MCF 10A (cell line): ENCODE results near the gene IL36A. TPM values are rescaled to one million over a fixed set of nuclear protein-coding genes. Genes with fewer than 3 reads are reported as not detected.

Source experiments
- BruUV-seq: library from RNA; stranded (reverse); fragments of 400-500 nt; replicated peaks from 2 replicates; lab custom pipeline; 2021; lab: Mats Ljungman, UMichigan
- CTCF ChIA-PET: fragments of 300-600 bp; sonication (Branson Sonifier 250); formaldehyde crosslinking; extraction: SDS; loops from one replicate; lab custom pipeline; 2021; ENCODE audit warnings: antibody characterized with exemption, inconsistent platforms; lab: Yijun Ruan, JAX
- POLR2A ChIA-PET: fragments of 300-600, 350-650 bp; sonication (Branson Sonifier 250); formaldehyde crosslinking; extraction: SDS; loops from one replicate; lab custom pipeline; 2020; ENCODE audit warnings: antibody characterized with exemption, inconsistent platforms; lab: Yijun Ruan, JAX
- DNase-seq: peaks from one replicate; pipeline ENCODE4 v3.0.0-alpha.2; 2018; ENCODE audit not compliant: unreplicated experiment
- H3K27ac Mint-ChIP-seq: one replicate; pipeline ENCODE4 v1.8.0; 2022; ENCODE audit warnings: mild to moderate bottlenecking, low read depth, mixed read lengths; ENCODE audit not compliant: unreplicated experiment
- H3K27me3 Mint-ChIP-seq: one replicate; pipeline ENCODE4 v1.8.0; 2022; ENCODE audit warnings: mixed read lengths; ENCODE audit not compliant: insufficient read depth, unreplicated experiment
- H3K36me3 Mint-ChIP-seq: one replicate; pipeline ENCODE4 v1.8.0; 2022; ENCODE audit warnings: mild to moderate bottlenecking, moderate library complexity, mixed read lengths; ENCODE audit not compliant: insufficient read depth, unreplicated experiment
- H3K4me1 Mint-ChIP-seq: one replicate; pipeline ENCODE4 v1.8.0; 2022; ENCODE audit warnings: mixed read lengths; ENCODE audit not compliant: insufficient read depth, unreplicated experiment
- H3K4me3 Mint-ChIP-seq: one replicate; pipeline ENCODE4 v1.8.0; 2022; ENCODE audit warnings: mild to moderate bottlenecking, moderate library complexity, mixed read lengths; ENCODE audit not compliant: unreplicated experiment
- H3K9me3 Mint-ChIP-seq: one replicate; pipeline ENCODE4 v1.8.0; 2022; ENCODE audit warnings: mixed read lengths; ENCODE audit not compliant: unreplicated experiment
- CTCF ChIP-seq: fragments of 200-600 bp; IDR thresholded peaks from one replicate; pipeline ENCODE4 v1.8.0; 2022; ENCODE audit warnings: antibody characterized with exemption, mild to moderate bottlenecking; ENCODE audit not compliant: unreplicated experiment
- intact Hi-C: fragments of 100-400 bp; cut with micrococcal nuclease; formaldehyde crosslinking; loops from 2 replicates; pipeline ENCODE4 v1.14.1; 2022
- total RNA-seq: library from RNA; stranded (reverse); gene quantifications from 2 replicates; pipeline ENCODE4 v1.2.3, GENCODE V29; 2022

The IL36A gene
- total RNA-seq, 1 experiment from 2014 or later = not detected

GRCh38 chr2:113054066-113054465 is 48.8 kb downstream of the IL36A start:
- Mint-ChIP-seq H3K27me3 (no peaks in the 10 kb centered on the region), H3K4me3 (no peak overlapping the region), H3K27ac (no peak overlapping the region), H3K4me1 (no peaks in the 10 kb centered on the region), H3K36me3 (no peaks in the 10 kb centered on the region), H3K9me3 (peaks cover 12% of the 10 kb centered on the region)
- ChIA-PET CTCF (no interaction called here), POLR2A (no interaction called here)
- intact Hi-C loops = no loop called here
- no peak for TF ChIP-seq CTCF
- no peak for DNase-seq
- BruUV-seq = no TSS peak

GRCh38 chr2:113056521-113056920 is 51.3 kb downstream of the IL36A start:
- intact Hi-C loops = no loop called here
- Mint-ChIP-seq H3K9me3 (peaks cover 12% of the 10 kb centered on the region), H3K4me3 (no peak overlapping the region), H3K36me3 (no peaks in the 10 kb centered on the region), H3K4me1 (no peaks in the 10 kb centered on the region), H3K27me3 (no peaks in the 10 kb centered on the region), H3K27ac (no peak overlapping the region)
- DNase-seq = no peak
- ChIA-PET POLR2A (no interaction called here), CTCF (no interaction called here)
- TF ChIP-seq CTCF = no peak
- BruUV-seq = no TSS peak

- no peak for DNase-seq
- H3K4me3 Mint-ChIP-seq = no peak overlapping the region
- no peaks in the 10 kb centered on the region for H3K36me3 Mint-ChIP-seq
- CTCF ChIA-PET = interaction anchor here (0.6 kb wide), 1 partner anchor 227 kb away, joined by 3 read pairs; no protein-coding TSS in a partner anchor
- H3K27ac Mint-ChIP-seq = no peak overlapping the region
- peaks cover 12% of the 10 kb centered on the region for H3K9me3 Mint-ChIP-seq
- POLR2A ChIA-PET = no interaction called here
- H3K4me1 Mint-ChIP-seq = no peaks in the 10 kb centered on the region
- TF ChIP-seq CTCF = no peak
- no TSS peak for BruUV-seq
- intact Hi-C loops = no loop called here
- H3K27me3 Mint-ChIP-seq = no peaks in the 10 kb centered on the region
These were observed 51.9 kb downstream of the IL36A start for GRCh38 chr2:113057117-113057516.

Other genes with a start within 250 kb of the IL36A start
- gene CKAP2L, start 240.8 kb upstream of the IL36A start, total RNA-seq = 14.7 and 21.6 TPM in 2 replicates
- 99.1 and 170 TPM in 2 replicates for gene IL1A, start 221.0 kb upstream of the IL36A start, total RNA-seq
- gene IL1B, start 168.7 kb upstream of the IL36A start, total RNA-seq = 5.4 and 5.5 TPM in 2 replicates
- gene IL37, start 94.3 kb upstream of the IL36A start, total RNA-seq = not detected in 2 replicates
- not detected in 2 replicates for gene IL36G, start 27.5 kb upstream of the IL36A start, total RNA-seq
- gene IL36B, start 47.4 kb downstream of the IL36A start, total RNA-seq = not detected in 2 replicates
- gene IL36RN, start 53.7 kb downstream of the IL36A start, total RNA-seq = not detected in 2 replicates
- not detected in 2 replicates for gene IL1F10, start 62.5 kb downstream of the IL36A start, total RNA-seq
- gene IL1RN, start 122.1 kb downstream of the IL36A start, total RNA-seq = 0.39 TPM in 1 of 2 replicates, not detected in the other
- gene PSD4, start 168.5 kb downstream of the IL36A start, total RNA-seq = 9.6 and 13.2 TPM in 2 replicates